K562 (cell line): Measurements from ENCODE around the gene PPP1R12C. TPM values are rescaled to one million over a fixed set of nuclear protein-coding genes. Genes with fewer than 3 reads are reported as not detected.

Source experiments
- BRD4 ChIP-seq: fragments of 200-600 bp; sonication (generic); IDR thresholded peaks from 2 replicates; pipeline ENCODE4 v1.6.1; 2017; ENCODE audit warnings: inconsistent platforms
- C11orf30 ChIP-seq: fragments of 450-650 bp; IDR thresholded peaks from 2 replicates; pipeline ENCODE4 v1.6.1; 2016; ENCODE audit warnings: low read depth, mild to moderate bottlenecking
- DMBX1 ChIP-seq: fragments of 250-450 bp; sonication (Bioruptor Pico); IDR thresholded peaks from 2 replicates; pipeline ENCODE4 v1.8.0; 2022; ENCODE audit warnings: inconsistent platforms, mild to moderate bottlenecking, moderate library complexity, borderline replicate concordance
- EP400 ChIP-seq: fragments of 450-650 bp; IDR thresholded peaks from 2 replicates; pipeline ENCODE4 v1.6.1; 2017; ENCODE audit warnings: antibody characterized with exemption, mild to moderate bottlenecking, moderate library complexity
- FIP1L1 ChIP-seq: fragments of 200-400 bp; formaldehyde crosslinking; IDR thresholded peaks from 2 replicates; pipeline ENCODE4 v1.6.1; 2018; ENCODE audit warnings: mild to moderate bottlenecking, low read depth, low read length; ENCODE audit not compliant: poor library complexity, severe bottlenecking
- JUNB ChIP-seq: fragments of 450-650 bp; formaldehyde crosslinking; conservative IDR thresholded peaks from 2 replicates; pipeline ENCODE4 v1.4.0; 2020; ENCODE audit warnings: mild to moderate bottlenecking
- MAFK ChIP-seq: IDR thresholded peaks from 2 replicates; pipeline ENCODE4 v1.6.1; 2011; ENCODE audit warnings: low read length, improper control_type of control experiment
- POLR2AphosphoS2 ChIP-seq: IDR thresholded peaks from 2 replicates; pipeline ENCODE4 v1.6.1; 2012; ENCODE audit warnings: low read length, improper control_type of control experiment
- TGIF2 ChIP-seq: sonication (generic); formaldehyde crosslinking; IDR thresholded peaks from 2 replicates; pipeline ENCODE4 v1.8.1; 2022; ENCODE audit warnings: mild to moderate bottlenecking, missing genetic modification reagents, moderate library complexity
- XRCC4 ChIP-seq: IDR thresholded peaks from one replicate; pipeline ENCODE4 v1.6.1; 2011; ENCODE audit not compliant: insufficient read depth, insufficient read length; ENCODE audit errors: extremely low read depth
- ZFX ChIP-seq: sonication (generic); formaldehyde crosslinking; IDR thresholded peaks from 2 replicates; pipeline ENCODE4 v1.8.0; 2022; ENCODE audit warnings: mild to moderate bottlenecking, missing genetic modification reagents, moderate library complexity
- polyA plus RNA-seq, 8 experiments: library from polyadenylated mRNA; depleted of rRNA in 4 of 8; stranded (reverse) in 5 of 8; unstranded in 3 of 8; fragments of >200 nt; fragmentation: Nextera tagmentation in 2 of 8; fragmentation: Illumina TruSeq in 1 of 8; extraction: Ambion mirVana in 2 of 8; extraction: Trizol in 1 of 8; gene quantifications; 2 replicates each; pipeline versions ENCODE4 v1.2.1 to v1.2.3, GENCODE V29; 2011 to 2014; ENCODE audit warnings: inconsistent platforms in 1 of 8, missing spikeins in 1 of 8
- total RNA-seq, 7 experiments: library from RNA; depleted of rRNA in 6 of 7; stranded (reverse); fragments of >200 nt in 6 of 7; fragmentation: Illumina TruSeq in 2 of 7; extraction: Trizol in 2 of 7; gene quantifications; 2 replicates each; pipeline versions ENCODE4 v1.2.1 to v1.2.3, GENCODE V29; 2011 to 2021; ENCODE audit warnings: low replicate concordance in 1 of 7
- TF ChIP-seq, protein P1 (sequence below): fragments of 450-650 bp; IDR thresholded peaks from 2 replicates; pipeline ENCODE4 v1.7.1; 2018; ENCODE audit warnings: mild to moderate bottlenecking, low read depth; ENCODE audit not compliant: partially characterized antibody
- TF ChIP-seq, protein P2 (sequence below): sonication (generic); IDR thresholded peaks from 2 replicates; pipeline ENCODE4 v1.6.1; 2016
- TF ChIP-seq, protein P3 (sequence below): sonication (generic); formaldehyde crosslinking; IDR thresholded peaks from 2 replicates; pipeline ENCODE4 v1.9.0; 2022; ENCODE audit warnings: mild to moderate bottlenecking, missing genetic modification reagents
- TF ChIP-seq, protein P4 (sequence below), 2 experiments: IDR thresholded peaks; 2 replicates each; pipeline ENCODE4 v1.6.1; 2011; ENCODE audit warnings: borderline replicate concordance in 1 of 2, control low read depth in 1 of 2, low read depth in 1 of 2, low read length in 1 of 2, mild to moderate bottlenecking in 1 of 2, mixed read lengths in 1 of 2, moderate library complexity in 1 of 2; ENCODE audit not compliant: insufficient read depth in 1 of 2, insufficient read length in 1 of 2, poor library complexity in 1 of 2, severe bottlenecking in 1 of 2; ENCODE audit errors: extremely low read depth in 1 of 2
- TF ChIP-seq, protein P5 (sequence below): fragments of 450-650 bp; conservative IDR thresholded peaks from 2 replicates; pipeline ENCODE4 v1.6.1; 2016; ENCODE audit warnings: missing genetic modification characterization, low read depth, mild to moderate bottlenecking, control low read depth, missing compliant biosample characterization
- TF ChIP-seq, protein P6 (sequence below): fragments of 450-650 bp; IDR thresholded peaks from one replicate; pipeline ENCODE4 v1.6.1; 2018; ENCODE audit warnings: mild to moderate bottlenecking, moderate library complexity; ENCODE audit not compliant: partially characterized antibody
- TF ChIP-seq, protein P7 (sequence below): sonication (generic); formaldehyde crosslinking; IDR thresholded peaks from 2 replicates; pipeline ENCODE4 v1.9.0; 2022; ENCODE audit warnings: mild to moderate bottlenecking, missing genetic modification reagents

Gene PPP1R12C
- total and polyA plus RNA-seq, 9 of the 15 experiments (the other 6 are each of a cell fraction or from before 2014, with no cell fraction given), result 1.8 to 136 (median 33.7) TPM

DNA sequence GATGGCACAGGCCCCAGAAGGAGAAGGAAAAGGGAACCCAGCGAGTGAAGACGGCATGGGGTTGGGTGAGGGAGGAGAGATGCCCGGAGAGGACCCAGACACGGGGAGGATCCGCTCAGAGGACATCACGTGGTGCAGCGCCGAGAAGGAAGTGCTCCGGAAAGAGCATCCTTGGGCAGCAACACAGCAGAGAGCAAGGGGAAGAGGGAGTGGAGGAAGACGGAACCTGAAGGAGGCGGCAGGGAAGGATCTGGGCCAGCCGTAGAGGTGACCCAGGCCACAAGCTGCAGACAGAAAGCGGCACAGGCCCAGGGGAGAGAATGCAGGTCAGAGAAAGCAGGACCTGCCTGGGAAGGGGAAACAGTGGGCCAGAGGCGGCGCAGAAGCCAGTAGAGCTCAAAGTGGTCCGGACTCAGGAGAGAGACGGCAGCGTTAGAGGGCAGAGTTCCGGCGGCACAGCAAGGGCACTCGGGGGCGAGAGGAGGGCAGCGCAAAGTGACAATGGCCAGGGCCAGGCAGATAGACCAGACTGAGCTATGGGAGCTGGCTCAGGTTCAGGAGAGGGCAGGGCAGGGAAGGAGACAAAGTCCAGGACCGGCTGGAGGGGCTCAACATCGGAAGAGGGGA lies 1.1 kb downstream of the PPP1R12C start (continued):
- TF ChIP-seq, protein P1, sequence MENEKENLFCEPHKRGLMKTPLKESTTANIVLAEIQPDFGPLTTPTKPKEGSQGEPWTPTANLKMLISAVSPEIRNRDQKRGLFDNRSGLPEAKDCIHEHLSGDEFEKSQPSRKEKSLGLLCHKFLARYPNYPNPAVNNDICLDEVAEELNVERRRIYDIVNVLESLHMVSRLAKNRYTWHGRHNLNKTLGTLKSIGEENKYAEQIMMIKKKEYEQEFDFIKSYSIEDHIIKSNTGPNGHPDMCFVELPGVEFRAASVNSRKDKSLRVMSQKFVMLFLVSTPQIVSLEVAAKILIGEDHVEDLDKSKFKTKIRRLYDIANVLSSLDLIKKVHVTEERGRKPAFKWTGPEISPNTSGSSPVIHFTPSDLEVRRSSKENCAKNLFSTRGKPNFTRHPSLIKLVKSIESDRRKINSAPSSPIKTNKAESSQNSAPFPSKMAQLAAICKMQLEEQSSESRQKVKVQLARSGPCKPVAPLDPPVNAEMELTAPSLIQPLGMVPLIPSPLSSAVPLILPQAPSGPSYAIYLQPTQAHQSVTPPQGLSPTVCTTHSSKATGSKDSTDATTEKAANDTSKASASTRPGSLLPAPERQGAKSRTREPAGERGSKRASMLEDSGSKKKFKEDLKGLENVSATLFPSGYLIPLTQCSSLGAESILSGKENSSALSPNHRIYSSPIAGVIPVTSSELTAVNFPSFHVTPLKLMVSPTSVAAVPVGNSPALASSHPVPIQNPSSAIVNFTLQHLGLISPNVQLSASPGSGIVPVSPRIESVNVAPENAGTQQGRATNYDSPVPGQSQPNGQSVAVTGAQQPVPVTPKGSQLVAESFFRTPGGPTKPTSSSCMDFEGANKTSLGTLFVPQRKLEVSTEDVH, result no peak
- TF ChIP-seq EP400 (no peak), FIP1L1 (no peak), JUNB (CRISPR knock-in tag) (no peak), ZFX (CRISPR knock-in tag) (no peak), C11orf30 (no peak), POLR2AphosphoS2 (no peak), XRCC4 (no peak), TGIF2 (CRISPR knock-in tag) (no peak), DMBX1 (CRISPR knock-in tag) (no peak), BRD4 (no peak), MAFK (no peak)
- TF ChIP-seq, protein P2, sequence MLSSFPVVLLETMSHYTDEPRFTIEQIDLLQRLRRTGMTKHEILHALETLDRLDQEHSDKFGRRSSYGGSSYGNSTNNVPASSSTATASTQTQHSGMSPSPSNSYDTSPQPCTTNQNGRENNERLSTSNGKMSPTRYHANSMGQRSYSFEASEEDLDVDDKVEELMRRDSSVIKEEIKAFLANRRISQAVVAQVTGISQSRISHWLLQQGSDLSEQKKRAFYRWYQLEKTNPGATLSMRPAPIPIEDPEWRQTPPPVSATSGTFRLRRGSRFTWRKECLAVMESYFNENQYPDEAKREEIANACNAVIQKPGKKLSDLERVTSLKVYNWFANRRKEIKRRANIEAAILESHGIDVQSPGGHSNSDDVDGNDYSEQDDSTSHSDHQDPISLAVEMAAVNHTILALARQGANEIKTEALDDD, result no peak
- TF ChIP-seq, protein P3, sequence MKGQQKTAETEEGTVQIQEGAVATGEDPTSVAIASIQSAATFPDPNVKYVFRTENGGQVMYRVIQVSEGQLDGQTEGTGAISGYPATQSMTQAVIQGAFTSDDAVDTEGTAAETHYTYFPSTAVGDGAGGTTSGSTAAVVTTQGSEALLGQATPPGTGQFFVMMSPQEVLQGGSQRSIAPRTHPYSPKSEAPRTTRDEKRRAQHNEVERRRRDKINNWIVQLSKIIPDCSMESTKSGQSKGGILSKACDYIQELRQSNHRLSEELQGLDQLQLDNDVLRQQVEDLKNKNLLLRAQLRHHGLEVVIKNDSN (CRISPR knock-in tag), result peak; percentile 95
- TF ChIP-seq, protein P4, sequence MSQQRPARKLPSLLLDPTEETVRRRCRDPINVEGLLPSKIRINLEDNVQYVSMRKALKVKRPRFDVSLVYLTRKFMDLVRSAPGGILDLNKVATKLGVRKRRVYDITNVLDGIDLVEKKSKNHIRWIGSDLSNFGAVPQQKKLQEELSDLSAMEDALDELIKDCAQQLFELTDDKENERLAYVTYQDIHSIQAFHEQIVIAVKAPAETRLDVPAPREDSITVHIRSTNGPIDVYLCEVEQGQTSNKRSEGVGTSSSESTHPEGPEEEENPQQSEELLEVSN (IDR thresholded peaks at IDR 0.05; ENCODE audit: borderline replicate concordance in 1 of 2, extremely low read depth in 1 of 2, insufficient read depth in 1 of 2, insufficient read length in 1 of 2, low read depth in 1 of 2, low read length in 1 of 2, poor library complexity in 1 of 2, severe bottlenecking in 1 of 2), result no peak
- TF ChIP-seq, protein P5, sequence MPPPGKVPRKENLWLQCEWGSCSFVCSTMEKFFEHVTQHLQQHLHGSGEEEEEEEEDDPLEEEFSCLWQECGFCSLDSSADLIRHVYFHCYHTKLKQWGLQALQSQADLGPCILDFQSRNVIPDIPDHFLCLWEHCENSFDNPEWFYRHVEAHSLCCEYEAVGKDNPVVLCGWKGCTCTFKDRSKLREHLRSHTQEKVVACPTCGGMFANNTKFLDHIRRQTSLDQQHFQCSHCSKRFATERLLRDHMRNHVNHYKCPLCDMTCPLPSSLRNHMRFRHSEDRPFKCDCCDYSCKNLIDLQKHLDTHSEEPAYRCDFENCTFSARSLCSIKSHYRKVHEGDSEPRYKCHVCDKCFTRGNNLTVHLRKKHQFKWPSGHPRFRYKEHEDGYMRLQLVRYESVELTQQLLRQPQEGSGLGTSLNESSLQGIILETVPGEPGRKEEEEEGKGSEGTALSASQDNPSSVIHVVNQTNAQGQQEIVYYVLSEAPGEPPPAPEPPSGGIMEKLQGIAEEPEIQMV, result no peak
- TF ChIP-seq, protein P6, sequence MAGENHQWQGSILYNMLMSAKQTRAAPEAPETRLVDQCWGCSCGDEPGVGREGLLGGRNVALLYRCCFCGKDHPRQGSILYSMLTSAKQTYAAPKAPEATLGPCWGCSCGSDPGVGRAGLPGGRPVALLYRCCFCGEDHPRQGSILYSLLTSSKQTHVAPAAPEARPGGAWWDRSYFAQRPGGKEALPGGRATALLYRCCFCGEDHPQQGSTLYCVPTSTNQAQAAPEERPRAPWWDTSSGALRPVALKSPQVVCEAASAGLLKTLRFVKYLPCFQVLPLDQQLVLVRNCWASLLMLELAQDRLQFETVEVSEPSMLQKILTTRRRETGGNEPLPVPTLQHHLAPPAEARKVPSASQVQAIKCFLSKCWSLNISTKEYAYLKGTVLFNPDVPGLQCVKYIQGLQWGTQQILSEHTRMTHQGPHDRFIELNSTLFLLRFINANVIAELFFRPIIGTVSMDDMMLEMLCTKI, result no peak
- TF ChIP-seq, protein P7, sequence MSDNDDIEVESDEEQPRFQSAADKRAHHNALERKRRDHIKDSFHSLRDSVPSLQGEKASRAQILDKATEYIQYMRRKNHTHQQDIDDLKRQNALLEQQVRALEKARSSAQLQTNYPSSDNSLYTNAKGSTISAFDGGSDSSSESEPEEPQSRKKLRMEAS (CRISPR knock-in tag), result peak; percentile 57
